ENCODE data around the gene EPB41L1.

GRCh38 chr20:36252511-36252910, 98.0 kb downstream of the EPB41L1 start:
- no peak for TF ChIP-seq ZNF384 (IDR thresholded peaks at IDR 0.05)
- no peak for TF ChIP-seq FOXK2 (IDR thresholded peaks at IDR 0.05)
- TF ChIP-seq PKNOX1 (IDR thresholded peaks at IDR 0.05), result no peak
- no peak for TF ChIP-seq FOXM1 (IDR thresholded peaks at IDR 0.05; ENCODE audit: borderline replicate concordance)
- TF ChIP-seq ELF4 (IDR thresholded peaks at IDR 0.05), result no peak
- TF ChIP-seq SUZ12 (IDR thresholded peaks at IDR 0.05), result no peak
- TF ChIP-seq TARDBP (IDR thresholded peaks at IDR 0.05), result no peak
- no peak for TF ChIP-seq L3MBTL2 (conservative IDR thresholded peaks at IDR 0.05)
- TF ChIP-seq SP1 (IDR thresholded peaks at IDR 0.05), result no peak
- no peak for TF ChIP-seq HDGF (IDR thresholded peaks at IDR 0.05; ENCODE audit: borderline replicate concordance)
- no peak for TF ChIP-seq NFRKB (IDR thresholded peaks at IDR 0.05)
- TF ChIP-seq BHLHE40 (IDR thresholded peaks at IDR 0.05; ENCODE audit: borderline replicate concordance), result no peak
- TF ChIP-seq LEF1 (IDR thresholded peaks at IDR 0.05; ENCODE audit: borderline replicate concordance), result no peak
- TF ChIP-seq FOXA1 (IDR thresholded peaks at IDR 0.05), result no peak
